AML-193 (cell line): Measurements from ENCODE around the gene COPS2.
"Not testable (repeated sequence)": the region's sequence is repeated elsewhere in the genome, so short reads cannot be mapped to it uniquely, and the experiment has no call there.

ENCODE experiments used
- DNase-seq, 2 experiments: peaks; one replicate each; lab custom pipeline; 2025; lab: John Stamatoyannopoulos, UW

Gene COPS2

DNA sequence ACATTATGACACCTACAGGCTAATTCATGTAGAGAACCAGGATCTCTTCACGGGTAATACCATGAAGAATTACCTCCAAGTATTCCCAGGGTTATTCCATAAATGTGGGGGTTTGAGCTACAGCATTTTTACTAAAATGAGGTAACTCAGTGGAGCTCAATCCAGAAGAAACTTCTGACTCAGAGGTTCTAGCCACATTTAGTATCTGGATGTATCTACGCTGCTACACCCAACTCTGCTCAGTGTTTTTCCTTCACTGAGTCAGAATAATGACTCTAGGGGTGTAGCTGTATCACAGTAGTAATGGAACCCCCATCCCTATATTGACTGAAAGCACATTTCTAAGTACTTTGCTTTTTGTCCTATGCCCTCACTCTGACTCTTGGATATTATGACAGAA lies 52.4 kb downstream of the COPS2 start:
- DNase-seq = no peak

DNA sequence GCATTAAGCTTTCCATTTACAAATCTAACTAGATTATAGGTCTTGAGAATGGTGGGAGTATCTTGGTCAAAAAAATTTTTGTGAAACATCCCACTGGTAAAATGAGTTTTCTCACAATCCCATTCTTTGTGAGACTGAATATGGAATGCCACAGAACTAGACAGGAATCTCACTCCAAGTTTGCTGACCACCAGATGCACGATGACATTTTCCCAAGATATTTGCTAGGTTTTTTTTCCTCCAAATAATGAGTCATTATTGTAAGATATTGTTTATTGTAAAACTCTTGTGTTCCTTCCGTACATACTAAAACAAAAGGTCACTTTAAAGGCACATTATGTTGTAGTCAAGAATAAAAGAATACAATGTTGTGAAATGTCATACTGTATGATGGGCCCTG lies 53.9 kb downstream of the COPS2 start:
- DNase-seq = no peak

DNA sequence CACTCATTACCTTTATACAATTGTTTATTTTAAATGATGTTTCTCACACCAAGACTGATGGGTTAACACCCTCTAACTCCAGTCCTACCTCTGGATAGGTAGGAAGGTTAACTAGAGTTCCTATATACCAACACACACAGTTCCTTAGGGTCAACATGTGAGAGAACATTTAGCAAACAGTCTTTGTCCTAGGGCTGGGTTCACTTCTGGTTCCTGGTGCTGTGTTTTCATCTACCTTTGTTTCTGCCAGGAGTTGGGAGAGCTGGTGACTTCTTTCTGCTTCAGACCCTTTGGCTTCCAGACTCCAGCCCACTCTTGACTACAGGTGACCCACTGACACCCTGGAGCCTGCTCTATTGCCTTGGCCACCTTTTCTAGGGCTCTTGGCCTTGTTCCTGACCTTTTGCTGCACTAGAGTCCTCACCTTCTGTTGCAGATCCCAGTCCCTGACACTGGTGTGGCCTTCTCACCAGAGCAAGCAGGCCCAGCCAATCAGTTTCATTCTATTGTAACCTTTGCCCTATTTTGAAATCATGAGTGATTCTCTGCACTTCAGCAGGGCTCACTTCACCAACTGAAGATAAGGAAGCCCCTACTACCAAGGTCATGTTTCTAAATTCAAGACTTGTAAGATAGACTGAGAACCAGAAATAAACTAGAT lies 59.2 kb downstream of the COPS2 start:
- no peak for DNase-seq

DNA sequence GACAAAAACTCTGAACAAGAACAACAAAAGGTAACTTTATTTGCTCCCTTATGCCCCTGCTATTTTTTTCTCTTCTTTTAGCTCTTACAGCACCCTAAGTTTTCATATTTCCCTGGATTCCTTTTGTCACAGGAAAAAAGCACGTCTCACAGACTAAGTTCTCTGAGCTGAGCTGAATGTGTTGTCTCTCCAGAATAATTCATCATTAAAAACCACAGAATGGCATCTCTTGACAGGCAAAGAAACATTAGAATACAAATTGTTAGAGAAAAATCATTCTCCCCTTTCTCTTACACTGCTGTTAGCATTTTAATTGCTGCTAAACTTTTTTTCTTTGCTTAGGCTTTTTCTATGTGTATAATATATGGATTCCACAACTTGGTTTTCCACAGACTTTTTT lies 60.5 kb downstream of the COPS2 start:
- DNase-seq = no peak

DNA sequence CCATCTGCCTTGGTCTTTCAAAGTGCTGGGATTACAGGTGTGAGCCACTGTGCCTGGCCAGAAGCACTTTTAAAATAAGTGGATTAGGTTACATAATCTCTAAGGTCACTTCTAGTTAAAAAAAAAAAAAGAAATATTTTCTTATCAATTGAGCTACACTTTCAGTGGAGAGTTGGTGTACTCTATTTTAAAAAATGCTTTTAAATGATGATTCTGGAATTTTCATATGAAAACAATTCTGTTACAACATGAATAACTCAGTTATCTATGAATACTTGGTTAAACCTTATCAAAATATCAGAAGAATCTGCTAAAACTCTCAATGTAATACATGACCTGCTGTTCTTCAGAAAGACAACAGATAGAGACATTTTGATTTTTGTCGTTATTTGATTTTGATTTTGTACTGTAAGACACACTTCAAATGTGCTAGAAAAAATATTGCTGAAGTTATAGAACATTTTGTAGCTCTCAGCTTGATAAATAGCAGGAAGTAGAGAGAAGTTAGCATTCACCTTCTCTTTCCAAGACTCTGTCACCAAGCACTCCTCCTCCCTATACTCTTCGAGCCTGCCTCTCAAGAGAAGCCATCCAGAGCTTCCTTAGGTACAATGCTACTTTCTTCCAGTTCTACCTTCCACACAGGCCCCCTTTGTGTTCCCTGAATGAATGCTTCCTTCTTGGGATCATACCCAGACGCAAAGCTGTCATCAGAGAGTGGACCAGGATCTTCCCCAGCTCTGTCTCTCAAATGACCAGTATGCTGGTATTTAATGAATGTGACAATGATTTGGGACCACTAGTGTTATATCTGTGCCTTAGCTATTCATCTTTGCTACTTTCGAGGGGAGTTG lies 61.9 kb downstream of the COPS2 start:
- no peak for DNase-seq

DNA sequence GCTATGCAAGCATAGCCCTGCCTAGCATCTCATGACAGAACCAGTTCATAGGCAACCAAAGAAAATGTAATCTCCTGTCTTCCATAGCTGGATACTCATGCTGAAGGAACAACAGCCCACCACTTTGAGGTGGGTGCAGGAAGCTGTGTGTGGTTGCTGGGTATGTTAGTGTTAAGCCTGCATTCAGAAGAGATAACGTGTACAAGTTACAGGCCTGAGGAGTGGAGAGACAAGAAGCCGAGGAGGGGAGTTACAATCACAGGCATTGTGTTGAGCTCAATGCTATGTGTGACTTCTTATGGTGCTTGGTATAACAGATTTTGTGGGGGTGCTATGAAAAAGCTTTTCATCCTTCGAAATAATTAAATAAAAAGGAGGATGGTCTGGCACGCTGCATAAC lies 66.4 kb downstream of the COPS2 start:
- DNase-seq = no peak

DNA sequence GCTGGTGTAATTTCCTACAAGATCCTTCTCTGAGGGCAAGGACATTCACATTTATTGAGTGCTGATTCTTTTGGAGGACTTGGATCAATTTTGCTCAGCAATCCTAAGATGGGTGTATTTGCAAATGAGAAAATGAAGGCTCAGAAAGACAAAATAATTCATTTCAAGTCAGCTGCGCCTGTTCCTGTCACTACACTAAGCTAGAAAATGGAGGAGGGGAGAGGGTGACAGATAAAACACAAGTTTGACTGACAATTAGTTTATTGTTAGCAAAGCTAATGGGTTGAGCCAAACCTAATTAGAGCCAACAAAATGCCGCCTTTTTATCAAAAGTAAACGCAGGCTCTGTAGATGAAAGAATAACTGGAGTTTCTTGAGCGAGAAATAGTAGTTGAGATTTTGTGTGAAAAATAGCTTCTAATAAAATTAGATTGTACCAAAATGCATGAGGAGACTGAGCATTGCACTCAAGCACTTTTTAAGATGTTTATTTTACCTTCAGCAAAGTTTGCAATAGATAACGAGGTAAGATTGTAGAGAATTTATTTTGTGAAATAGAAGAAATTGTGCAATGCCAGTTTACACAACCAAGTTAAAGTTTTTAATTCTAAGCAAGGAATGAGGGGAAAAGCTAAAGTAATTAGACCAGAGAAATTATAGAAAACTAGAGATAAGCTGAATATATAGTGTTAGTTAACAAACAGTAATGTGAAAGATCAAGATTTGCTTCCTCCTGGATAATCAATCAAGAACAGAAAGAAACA lies 69.5 kb downstream of the COPS2 start:
- DNase-seq = no peak

DNA sequence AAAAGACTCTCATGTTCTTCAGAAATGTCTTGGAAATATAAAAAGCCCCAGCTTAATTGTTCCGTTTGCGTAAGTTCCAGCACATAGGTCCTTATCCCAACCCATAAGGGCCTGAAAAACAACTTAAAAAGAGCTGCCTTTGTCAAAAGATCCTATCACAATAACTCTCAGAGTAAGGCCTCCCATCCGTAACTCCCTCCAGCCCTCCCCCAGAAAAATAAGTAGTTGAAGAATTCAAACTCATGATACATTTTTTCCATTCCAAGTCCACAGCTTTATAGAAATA lies 71.2 kb downstream of the COPS2 start:
- no peak for DNase-seq

DNA sequence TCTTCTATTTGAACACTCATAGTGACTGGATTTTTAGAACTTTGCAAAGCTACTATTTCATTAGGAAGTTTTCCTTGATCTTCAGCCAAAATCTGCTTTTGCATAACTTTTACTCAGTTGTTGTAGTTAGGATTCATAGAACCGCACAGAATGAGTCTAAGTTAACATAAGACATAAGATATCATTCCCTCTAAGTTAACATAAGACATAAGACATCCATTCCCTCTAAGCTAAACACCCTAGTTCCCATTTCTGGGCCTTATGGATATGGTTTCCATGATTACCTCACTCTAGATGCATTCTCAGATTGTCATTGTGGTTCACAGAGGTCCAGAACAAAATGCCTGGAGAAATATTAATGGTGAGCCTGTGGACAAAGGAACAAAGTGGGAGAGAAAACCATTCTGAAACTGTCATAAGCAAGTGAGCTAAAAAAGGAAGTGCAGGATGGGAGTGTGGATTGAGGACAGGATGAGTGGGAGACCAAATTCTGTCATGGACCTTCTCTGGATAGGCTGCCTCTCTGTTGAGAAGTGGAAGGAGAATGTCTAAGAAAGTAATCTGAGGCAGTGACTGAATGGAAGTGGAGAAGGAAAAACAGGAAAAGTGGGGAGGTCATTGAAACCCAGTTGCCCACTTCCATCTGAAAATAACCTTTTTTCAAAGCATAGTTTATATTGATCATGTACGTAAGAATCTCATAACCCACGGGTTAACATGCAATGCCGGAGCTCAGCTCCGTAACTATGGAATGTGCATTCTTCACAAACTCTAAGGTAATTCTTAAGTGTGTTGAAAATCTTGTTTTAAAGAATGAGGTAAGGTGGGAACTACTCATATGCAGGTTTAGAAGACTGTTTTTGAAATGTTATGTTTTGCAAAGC lies 71.8 kb downstream of the COPS2 start:
- DNase-seq = no peak

DNA sequence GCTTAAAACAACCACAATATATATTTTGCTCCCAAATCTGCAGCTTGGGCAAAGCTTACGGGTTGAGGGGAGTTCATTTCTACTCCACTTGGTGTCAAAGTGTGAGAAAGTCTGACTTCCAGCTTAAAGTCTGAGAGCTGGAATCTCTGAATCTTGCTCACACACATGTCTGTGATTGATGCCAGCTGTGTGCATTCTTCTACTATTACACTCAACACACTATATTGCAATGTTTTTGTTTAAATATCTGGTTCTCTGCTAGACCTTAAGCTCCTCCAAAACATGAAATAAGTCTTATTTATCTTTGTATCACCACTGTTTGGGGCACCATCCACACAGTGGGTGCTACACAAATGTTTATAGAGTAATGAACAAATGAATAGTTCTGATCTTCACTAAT lies 72.4 kb downstream of the COPS2 start:
- DNase-seq = no peak

DNA sequence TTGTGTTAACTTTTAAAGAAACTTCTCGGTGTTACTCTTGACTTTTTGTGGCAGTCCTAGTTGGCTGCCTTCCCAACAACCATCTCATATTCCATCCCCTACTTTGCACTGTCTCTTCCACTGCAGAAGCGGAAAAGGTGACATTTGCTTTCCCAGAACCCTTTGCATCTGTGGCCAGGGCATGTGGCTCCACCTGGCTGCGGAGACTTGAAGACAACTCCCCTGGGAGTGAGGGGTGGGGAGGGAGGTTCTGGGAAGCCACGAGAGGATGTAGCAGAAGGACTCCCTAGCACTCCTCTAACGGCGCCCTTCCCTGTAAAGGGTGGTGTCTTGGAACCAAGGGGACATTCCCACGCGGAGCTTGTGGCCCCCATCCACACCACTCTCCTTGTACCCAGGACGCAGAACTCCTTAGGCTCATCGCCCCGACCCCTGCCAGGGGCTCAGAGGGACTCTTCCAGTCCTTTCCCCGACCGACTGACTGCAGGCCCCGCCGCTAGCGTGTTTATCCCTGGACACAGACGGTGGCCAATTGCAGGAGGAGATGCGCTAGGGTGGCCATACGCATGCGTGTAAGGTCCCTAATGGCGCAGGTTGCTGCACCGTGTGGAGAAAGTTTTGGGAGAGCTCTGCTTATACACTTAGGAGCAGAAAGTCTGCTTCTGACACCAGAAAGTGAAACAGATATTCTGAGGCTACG lies 75.9 kb downstream of the COPS2 start:
- DNase-seq = no peak

DNA sequence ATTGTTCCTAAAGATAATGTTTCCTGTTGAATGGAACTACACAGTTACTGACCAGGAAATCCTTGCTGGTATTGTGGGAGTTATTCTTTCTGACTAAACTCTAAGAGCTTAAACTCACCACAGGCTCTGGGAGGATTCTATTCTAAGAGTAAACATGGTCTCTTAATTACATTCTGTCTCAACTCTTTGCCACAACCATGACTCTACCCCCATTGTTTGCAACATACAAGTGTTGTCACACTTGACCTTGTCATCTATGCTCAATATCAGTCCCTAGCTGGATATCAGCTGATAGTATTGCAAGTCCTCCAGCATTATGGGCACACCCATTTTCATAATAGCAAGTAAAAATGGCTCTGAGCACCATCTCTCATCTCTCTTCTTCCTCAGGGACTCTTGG lies 79.5 kb downstream of the COPS2 start:
- no peak for DNase-seq

DNA sequence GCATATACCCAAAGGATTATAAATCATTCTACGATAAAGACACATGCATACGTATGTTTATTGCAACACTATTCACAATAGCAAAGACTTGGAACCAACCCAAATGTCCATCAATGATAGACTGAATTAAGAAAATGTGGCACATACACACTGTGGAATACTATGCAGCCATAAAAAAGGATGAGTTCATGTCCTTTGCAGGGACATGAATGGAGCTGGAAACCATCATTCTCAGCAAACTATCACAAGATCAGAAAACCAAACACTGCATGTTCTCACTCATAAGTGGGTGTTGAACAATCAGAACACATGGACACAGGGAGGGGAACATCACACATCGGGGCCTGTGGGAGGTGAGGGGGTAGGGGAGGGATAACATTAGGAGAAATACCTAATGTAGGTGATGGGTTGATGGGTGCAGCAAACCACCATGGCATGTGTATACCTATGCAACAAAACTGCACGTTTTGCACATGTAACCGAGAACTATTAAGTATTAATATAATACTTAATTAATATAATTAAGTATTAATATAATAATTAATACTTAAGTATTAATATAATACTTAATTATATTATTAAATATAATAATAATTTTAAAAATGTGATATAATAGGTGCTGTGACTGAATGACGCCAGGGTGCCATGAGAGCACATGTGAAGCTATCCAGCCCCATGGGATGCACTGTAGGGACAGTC lies 80.7 kb downstream of the COPS2 start:
- not testable (repeated sequence) for DNase-seq
